ENCODE results near the gene RPS6KC1.
"Not testable (repeated sequence)": the region's sequence is repeated elsewhere in the genome, so short reads cannot be mapped to it uniquely, and the experiment has no call there.

RPS6KC1 gene

GRCh38 chr1:213055767-213056166 lies 4.7 kb downstream of the RPS6KC1 start:
- no peak for DNase-seq (ENCODE audit: low read depth)

GRCh38 chr1:213057264-213058059 lies 6.4 kb downstream of the RPS6KC1 start:
- DNase-seq (ENCODE audit: low read depth), result no peak

- DNase-seq (ENCODE audit: low read depth), result no peak
These were observed 9.8 kb downstream of the RPS6KC1 start for GRCh38 chr1:213060836-213061235.

- DNase-seq (ENCODE audit: low read depth), result no peak
These were observed 10.2 kb downstream of the RPS6KC1 start for GRCh38 chr1:213061263-213061662.

- DNase-seq (ENCODE audit: low read depth), result no peak
These were observed 14.8 kb downstream of the RPS6KC1 start for GRCh38 chr1:213065800-213066199.

- DNase-seq (ENCODE audit: low read depth), result no peak
These were observed 15.3 kb downstream of the RPS6KC1 start for GRCh38 chr1:213066363-213066762.

- no peak for DNase-seq (ENCODE audit: low read depth)
These were observed 16.3 kb downstream of the RPS6KC1 start for GRCh38 chr1:213067352-213067751.

GRCh38 chr1:213070406-213070805 lies 19.4 kb downstream of the RPS6KC1 start:
- no peak for DNase-seq (ENCODE audit: low read depth)

- DNase-seq (ENCODE audit: low read depth), result no peak
These were observed 24.7 kb downstream of the RPS6KC1 start for GRCh38 chr1:213075725-213076124.

GRCh38 chr1:213082420-213083111 lies 31.5 kb downstream of the RPS6KC1 start:
- DNase-seq (ENCODE audit: low read depth), result no peak

- no peak for DNase-seq (ENCODE audit: low read depth)
These were observed 32.0 kb downstream of the RPS6KC1 start for GRCh38 chr1:213083112-213083445.

- no peak for DNase-seq (ENCODE audit: low read depth)
These were observed 36.9 kb downstream of the RPS6KC1 start for GRCh38 chr1:213087911-213088310.

GRCh38 chr1:213089924-213090677 lies 39.1 kb downstream of the RPS6KC1 start:
- DNase-seq (ENCODE audit: low read depth), result no peak

- no peak for DNase-seq (ENCODE audit: low read depth)
These were observed 43.4 kb downstream of the RPS6KC1 start for GRCh38 chr1:213094446-213094845.

GRCh38 chr1:213095467-213095866 lies 44.4 kb downstream of the RPS6KC1 start:
- DNase-seq (ENCODE audit: low read depth), result no peak

- no peak for DNase-seq (ENCODE audit: low read depth)
These were observed 48.8 kb downstream of the RPS6KC1 start for GRCh38 chr1:213099682-213100399.

GRCh38 chr1:213100565-213100964 lies 49.5 kb downstream of the RPS6KC1 start:
- DNase-seq (ENCODE audit: low read depth), result not testable (repeated sequence)

GRCh38 chr1:213103377-213104306 lies 52.6 kb downstream of the RPS6KC1 start:
- DNase-seq (ENCODE audit: low read depth), result no peak

- DNase-seq (ENCODE audit: low read depth), result no peak
These were observed 53.6 kb downstream of the RPS6KC1 start for GRCh38 chr1:213104604-213105003.

- DNase-seq (ENCODE audit: low read depth), result no peak
These were observed 55.3 kb downstream of the RPS6KC1 start for GRCh38 chr1:213106298-213106697.

- DNase-seq (ENCODE audit: low read depth), result no peak
These were observed 56.6 kb downstream of the RPS6KC1 start for GRCh38 chr1:213107613-213108012.

Measured in GM04503 (cell line).